ENCODE measurements around the gene MACROD2. TPM values are rescaled to one million over a fixed set of nuclear protein-coding genes. Genes with fewer than 3 reads are reported as not detected.

The MACROD2 gene
- total and polyA plus RNA-seq, 2 donors (not counting 1 experiment from before 2014, with no cell fraction given) = 5.3 to 6.7 TPM

- 57% methylated on average over 1 of the region's 1 CpG for WGBS (ENCODE audit: insufficient coverage)
- DNase-seq (no peak), ATAC-seq (ENCODE audit: low read depth) (no peak)
- Histone ChIP-seq H2AFZ (ENCODE audit: insufficient read depth, low read depth, low read length, poor library complexity, severe bottlenecking) (no peak overlapping the region), H3K4me2 (replicated peaks; ENCODE audit: low read depth, low read length, poor library complexity, severe bottlenecking) (no peak overlapping the region), H3K27ac (ENCODE audit: low read length in 2 of 2) (no peak overlapping the region), H3K36me3 (replicated peaks in 1 of 2; ENCODE audit: control extremely low read depth in 1 of 2, control insufficient read depth in 1 of 2, extremely low read depth in 1 of 2, insufficient read depth in 2 of 2, low read length in 1 of 2) (no peaks in the 10 kb centered on the region), H3K4me1 (ENCODE audit: control insufficient read depth in 2 of 2, insufficient read depth in 2 of 2, low read length in 2 of 2) (no peaks in the 10 kb centered on the region), H4K20me1 (ENCODE audit: control insufficient read depth, insufficient read depth, low read length, poor library complexity, severe bottlenecking) (no peaks in the 10 kb centered on the region), H3K79me2 (ENCODE audit: control insufficient read depth, insufficient read depth, low read length) (no peaks in the 10 kb centered on the region), H3K9me3 (ENCODE audit: control extremely low read depth in 1 of 3, control insufficient read depth in 2 of 3, insufficient read depth in 1 of 3, low read length in 2 of 3) (no peaks in the 10 kb centered on the region), H3K27me3 (replicated peaks in 1 of 4; ENCODE audit: control extremely low read depth in 1 of 4, control insufficient read depth in 3 of 4, insufficient read depth in 4 of 4, low read length in 3 of 4) (no peaks in the 10 kb centered on the region), H3K4me3 (ENCODE audit: control extremely low read depth in 1 of 5, extremely low read depth in 1 of 5, insufficient read depth in 1 of 5, low read depth in 2 of 5, low read length in 4 of 5) (no peak overlapping the region), H3K9ac (ENCODE audit: low read length) (no peak overlapping the region)
- TF ChIP-seq CTCF (IDR thresholded peaks at IDR 0.05) = no peak
- no peak for TF ChIP-seq EZH2 (IDR thresholded peaks at IDR 0.05; ENCODE audit: borderline replicate concordance, insufficient read depth, low read depth, low read length, poor library complexity, severe bottlenecking)
- Mint-ChIP-seq H3K4me3 (no peak overlapping the region), H3K4me1 (no peaks in the 10 kb centered on the region), H3K27ac (no peak overlapping the region), H3K27me3 (peaks cover 13% of the 10 kb centered on the region), H3K9me3 (ENCODE audit: insufficient read depth) (peaks cover 3% of the 10 kb centered on the region)
- ChIA-PET CTCF (no interaction called here), POLR2A (no interaction called here)
- intact Hi-C loops (cut with micrococcal nuclease) = no loop called here
Observed at GRCh38 chr20:14947536-14947935, 952.2 kb downstream of the MACROD2 start.

DNA sequence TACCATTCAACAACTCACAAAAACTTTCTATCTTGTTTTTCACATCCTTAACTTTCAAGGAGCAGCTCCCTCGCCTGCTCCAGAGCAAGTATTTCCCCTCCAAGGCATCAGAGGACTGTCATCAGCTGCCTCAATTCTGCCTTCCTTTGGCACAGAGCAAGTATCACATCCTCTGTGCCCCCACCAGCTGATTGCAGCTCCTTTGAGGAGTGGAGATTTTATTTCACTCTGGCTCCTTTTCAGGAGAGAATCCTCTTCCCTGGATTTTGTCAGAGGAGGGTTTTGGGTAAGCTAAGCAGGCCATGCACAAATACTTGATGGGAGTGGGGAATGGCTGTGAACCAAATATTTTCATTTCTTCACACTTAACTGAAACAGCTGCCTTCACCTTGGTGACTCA is 952.6 kb downstream of the MACROD2 start:
- no peaks in the 10 kb centered on the region for H3K4me1 ChIP-seq (ENCODE audit: control insufficient read depth in 2 of 2, insufficient read depth in 2 of 2, low read length in 2 of 2)
- H2AFZ ChIP-seq (ENCODE audit: insufficient read depth, low read depth, low read length, poor library complexity, severe bottlenecking) = no peak overlapping the region
- H4K20me1 ChIP-seq (ENCODE audit: control insufficient read depth, insufficient read depth, low read length, poor library complexity, severe bottlenecking) = no peaks in the 10 kb centered on the region
- no peaks in the 10 kb centered on the region for H3K4me1 Mint-ChIP-seq
- H3K36me3 ChIP-seq (replicated peaks in 1 of 2; ENCODE audit: control extremely low read depth in 1 of 2, control insufficient read depth in 1 of 2, extremely low read depth in 1 of 2, insufficient read depth in 2 of 2, low read length in 1 of 2) = no peaks in the 10 kb centered on the region
- no peak overlapping the region for H3K4me3 ChIP-seq (ENCODE audit: control extremely low read depth in 1 of 5, extremely low read depth in 1 of 5, insufficient read depth in 1 of 5, low read depth in 2 of 5, low read length in 4 of 5)
- ChIA-PET POLR2A (no interaction called here), CTCF (no interaction called here)
- 13% methylated on average over 1 of the region's 1 CpG for WGBS (ENCODE audit: insufficient coverage)
- H3K9me3 ChIP-seq (ENCODE audit: control extremely low read depth in 1 of 3, control insufficient read depth in 2 of 3, insufficient read depth in 1 of 3, low read length in 2 of 3) = no peaks in the 10 kb centered on the region
- ATAC-seq (ENCODE audit: low read depth) = no peak
- H3K9me3 Mint-ChIP-seq (ENCODE audit: insufficient read depth) = peaks cover 3% of the 10 kb centered on the region
- TF ChIP-seq CTCF (IDR thresholded peaks at IDR 0.05) (no peak), EZH2 (IDR thresholded peaks at IDR 0.05; ENCODE audit: borderline replicate concordance, insufficient read depth, low read depth, low read length, poor library complexity, severe bottlenecking) (no peak)
- no peak overlapping the region for H3K4me2 ChIP-seq (replicated peaks; ENCODE audit: low read depth, low read length, poor library complexity, severe bottlenecking)
- no peak for DNase-seq
- peaks cover 13% of the 10 kb centered on the region for H3K27me3 Mint-ChIP-seq
- no peaks in the 10 kb centered on the region for H3K79me2 ChIP-seq (ENCODE audit: control insufficient read depth, insufficient read depth, low read length)
- no peak overlapping the region for H3K9ac ChIP-seq (ENCODE audit: low read length)
- intact Hi-C loops (cut with micrococcal nuclease) = no loop called here
- H3K4me3 Mint-ChIP-seq = no peak overlapping the region
- no peak overlapping the region for H3K27ac Mint-ChIP-seq
- no peak overlapping the region for H3K27ac ChIP-seq (ENCODE audit: low read length in 2 of 2)
- H3K27me3 ChIP-seq (replicated peaks in 1 of 4; ENCODE audit: control extremely low read depth in 1 of 4, control insufficient read depth in 3 of 4, insufficient read depth in 4 of 4, low read length in 3 of 4) = no peaks in the 10 kb centered on the region
